DOHH2 (cell line): ENCODE measurements around the gene CTSH.
"Not testable (repeated sequence)": the region's sequence is repeated elsewhere in the genome, so short reads cannot be mapped to it uniquely, and the experiment has no call there.

ENCODE experiments used
- H3F3A ChIP-seq: fragments of 200-600 bp; sonication (generic), shearing (Covaris generic); 2 replicates; pipeline ENCODE4 v1.6.0; 2016; ENCODE audit warnings: antibody characterized with exemption, mild to moderate bottlenecking; ENCODE audit not compliant: control insufficient read depth, insufficient read depth
- H3K27ac ChIP-seq: fragments of 200-600 bp; sonication (generic); 2 replicates; pipeline ENCODE4 v1.5.1; 2014; ENCODE audit warnings: low read depth, mild to moderate bottlenecking, low read length, moderate library complexity
- H3K27me3 ChIP-seq: fragments of 200-600 bp; sonication (generic); 2 replicates; pipeline ENCODE4 v1.6.1; 2014; ENCODE audit warnings: mild to moderate bottlenecking, low read length, mixed read lengths; ENCODE audit not compliant: control insufficient read depth
- H3K36me3 ChIP-seq: fragments of 200-600 bp; sonication (generic); 2 replicates; pipeline ENCODE4 v1.6.1; 2014; ENCODE audit warnings: mild to moderate bottlenecking, low read length, moderate library complexity, mixed read lengths; ENCODE audit not compliant: control insufficient read depth
- H3K4me1 ChIP-seq: fragments of 200-600 bp; sonication (generic); 2 replicates; pipeline ENCODE4 v1.6.1; 2014; ENCODE audit warnings: mild to moderate bottlenecking, low read length, mixed read lengths; ENCODE audit not compliant: control insufficient read depth
- H3K4me2 ChIP-seq: fragments of 200-600 bp; sonication (generic); 2 replicates; pipeline ENCODE4 v1.6.0; 2014; ENCODE audit warnings: mild to moderate bottlenecking, low read length, moderate library complexity
- H3K4me3 ChIP-seq: fragments of 200-600 bp; sonication (generic); 2 replicates; pipeline ENCODE4 v1.5.1; 2014; ENCODE audit warnings: mild to moderate bottlenecking, low read length, mixed read lengths
- H3K79me2 ChIP-seq: fragments of 200-600 bp; sonication (generic); 2 replicates; pipeline ENCODE4 v1.6.1; 2014; ENCODE audit warnings: mild to moderate bottlenecking, low read length, mixed read lengths; ENCODE audit not compliant: control insufficient read depth
- H3K9me2 ChIP-seq: fragments of 200-600 bp; sonication (generic); replicated peaks from 2 replicates; pipeline ENCODE4 v1.6.1; 2014; ENCODE audit warnings: mild to moderate bottlenecking, low read length, mixed read lengths; ENCODE audit not compliant: control insufficient read depth
- H3K9me3 ChIP-seq: fragments of 200-600 bp; sonication (generic); 2 replicates; pipeline ENCODE4 v1.6.1; 2014; ENCODE audit warnings: antibody characterized with exemption, low read length, mixed read lengths; ENCODE audit not compliant: control insufficient read depth, insufficient read depth
- H4K20me1 ChIP-seq: fragments of 200-600 bp; sonication (generic); 2 replicates; pipeline ENCODE4 v1.6.0; 2014; ENCODE audit warnings: low read depth, mild to moderate bottlenecking, antibody characterized with exemption, low read length, moderate library complexity; ENCODE audit not compliant: control insufficient read depth, insufficient read depth
- CTCF ChIP-seq: fragments of 200-600 bp; sonication (generic); IDR thresholded peaks from one replicate; pipeline ENCODE4 v1.5.1; 2014; ENCODE audit warnings: antibody characterized with exemption, mild to moderate bottlenecking, low read depth, low read length; ENCODE audit not compliant: poor library complexity, severe bottlenecking
- EZH2phosphoT487 ChIP-seq: fragments of 200-600 bp; sonication (generic); IDR thresholded peaks from 2 replicates; pipeline ENCODE4 v1.6.1; 2017; ENCODE audit warnings: borderline replicate concordance, mild to moderate bottlenecking, antibody characterized with exemption, low read length, moderate library complexity, mixed read lengths

The CTSH gene

GRCh38 chr15:78904599-78905358, 40.1 kb downstream of the CTSH start:
- H4K20me1 ChIP-seq, result peaks cover under 1% of the 10 kb centered on the region
- no peak for TF ChIP-seq EZH2phosphoT487
- TF ChIP-seq CTCF, result no peak
- no peaks in the 10 kb centered on the region for H3K9me3 ChIP-seq
- H3F3A ChIP-seq, result peaks cover 37% of the 10 kb centered on the region
- H3K4me2 ChIP-seq, result no peak overlapping the region
- no peaks in the 10 kb centered on the region for H3K9me2 ChIP-seq
- H3K4me3 ChIP-seq, result no peak overlapping the region
- H3K36me3 ChIP-seq, result peaks cover 72% of the 10 kb centered on the region
- H3K4me1 ChIP-seq, result no peaks in the 10 kb centered on the region
- no peaks in the 10 kb centered on the region for H3K27me3 ChIP-seq
- H3K27ac ChIP-seq, result no peak overlapping the region
- H3K79me2 ChIP-seq, result no peaks in the 10 kb centered on the region

GRCh38 chr15:78902281-78903032, 42.4 kb downstream of the CTSH start:
- not testable (repeated sequence) for H3K4me2 ChIP-seq, H3K27me3 ChIP-seq, H3K9me3 ChIP-seq, H3K4me3 ChIP-seq, H3K4me1 ChIP-seq, H4K20me1 ChIP-seq, H3K79me2 ChIP-seq, H3K9me2 ChIP-seq, H3K27ac ChIP-seq
- Histone ChIP-seq H3F3A (peaks cover 28% of the 10 kb centered on the region), H3K36me3 (peaks cover 88% of the 10 kb centered on the region)

GRCh38 chr15:78900819-78901533, 43.9 kb downstream of the CTSH start:
- not testable (repeated sequence) for H3K4me2 ChIP-seq, H3K79me2 ChIP-seq, H3K27me3 ChIP-seq, H3K9me3 ChIP-seq, H4K20me1 ChIP-seq, H3K4me3 ChIP-seq, H3K4me1 ChIP-seq, H3K27ac ChIP-seq, H3K9me2 ChIP-seq
- Histone ChIP-seq H3K36me3 (peaks cover 89% of the 10 kb centered on the region), H3F3A (peaks cover 18% of the 10 kb centered on the region)

GRCh38 chr15:78898540-78898939, 46.3 kb downstream of the CTSH start:
- Histone ChIP-seq H3K9me2 (no peaks in the 10 kb centered on the region), H3K4me3 (no peak overlapping the region), H3K4me2 (no peak overlapping the region), H3K4me1 (no peaks in the 10 kb centered on the region), H3K36me3 (peaks cover 96% of the 10 kb centered on the region), H3K9me3 (no peaks in the 10 kb centered on the region), H3K79me2 (peaks cover 21% of the 10 kb centered on the region), H4K20me1 (no peaks in the 10 kb centered on the region), H3K27ac (no peak overlapping the region), H3F3A (peaks cover 16% of the 10 kb centered on the region), H3K27me3 (no peaks in the 10 kb centered on the region)
- no peak for TF ChIP-seq EZH2phosphoT487
- TF ChIP-seq CTCF, result no peak
